Measurements from ENCODE around the gene GRIK1. TPM values are rescaled to one million over a fixed set of nuclear protein-coding genes. Genes with fewer than 3 reads are reported as not detected.

The GRIK1 gene
- polyA plus RNA-seq, 1 donor (not counting 4 experiments of a cell fraction or from before 2014, with no cell fraction given) = not detected

- Histone ChIP-seq H3K36me3 (ENCODE audit: control insufficient read depth in 2 of 2, extremely low read depth in 1 of 2, insufficient read depth in 2 of 2, low read length in 2 of 2) (no peaks in the 10 kb centered on the region), H3K79me2 (ENCODE audit: control insufficient read depth, insufficient read depth, low read length) (no peaks in the 10 kb centered on the region), H3K4me1 (ENCODE audit: control insufficient read depth, extremely low read depth, insufficient read depth, low read length) (no peaks in the 10 kb centered on the region), H3K27ac (ENCODE audit: control insufficient read depth, insufficient read depth, low read length) (no peak overlapping the region), H3K9me3 (ENCODE audit: control insufficient read depth, low read depth, low read length) (no peaks in the 10 kb centered on the region), H2AFZ (ENCODE audit: control insufficient read depth, low read length) (no peak overlapping the region), H3K9ac (ENCODE audit: control insufficient read depth, extremely low read depth, insufficient read depth, low read length) (no peak overlapping the region), H4K20me1 (ENCODE audit: control insufficient read depth, extremely low read depth, insufficient read depth, low read length) (no peaks in the 10 kb centered on the region), H3K9me1 (ENCODE audit: control insufficient read depth, extremely low read depth, insufficient read depth, low read length) (no peaks in the 10 kb centered on the region), H3K27me3 (ENCODE audit: control insufficient read depth, extremely low read depth, insufficient read depth, low read length) (no peaks in the 10 kb centered on the region), H3K4me3 (ENCODE audit: control insufficient read depth in 2 of 3, extremely low read depth in 1 of 3, insufficient read depth in 2 of 3, low read depth in 1 of 3, low read length in 3 of 3) (no peak overlapping the region), H3K4me2 (ENCODE audit: control insufficient read depth, extremely low read depth, insufficient read depth, low read depth, low read length) (no peak overlapping the region)
- DNase-seq (ENCODE audit: low read depth, low spot score) (no peak), FAIRE-seq (no peak)
- dilution Hi-C loops (cut with MboI; ENCODE audit: extremely low pct_ligation_motif_present, low sequenced_read_pairs) = no loop called here
- TF ChIP-seq EZH2 (IDR thresholded peaks at IDR 0.05; ENCODE audit: low read length) (no peak), CTCF (optimal IDR thresholded peaks at IDR 0.05 in 1 of 3, IDR thresholded peaks at IDR 0.05 in 1 of 3, conservative IDR thresholded peaks at IDR 0.05 in 1 of 3; ENCODE audit: extremely low read depth in 1 of 3, insufficient read depth in 2 of 3, low read length in 3 of 3) (no peak)
Observed at GRCh38 chr21:29888437-29888836, 51.4 kb downstream of the GRIK1 start.

- H3K79me2 ChIP-seq (ENCODE audit: control insufficient read depth, insufficient read depth, low read length) = no peaks in the 10 kb centered on the region
- H4K20me1 ChIP-seq (ENCODE audit: control insufficient read depth, extremely low read depth, insufficient read depth, low read length) = no peaks in the 10 kb centered on the region
- H3K27ac ChIP-seq (ENCODE audit: control insufficient read depth, insufficient read depth, low read length) = no peak overlapping the region
- TF ChIP-seq EZH2 (IDR thresholded peaks at IDR 0.05; ENCODE audit: low read length) (no peak), CTCF (optimal IDR thresholded peaks at IDR 0.05 in 1 of 3, IDR thresholded peaks at IDR 0.05 in 1 of 3, conservative IDR thresholded peaks at IDR 0.05 in 1 of 3; ENCODE audit: extremely low read depth in 1 of 3, insufficient read depth in 2 of 3, low read length in 3 of 3) (no peak)
- H3K9ac ChIP-seq (ENCODE audit: control insufficient read depth, extremely low read depth, insufficient read depth, low read length) = no peak overlapping the region
- H2AFZ ChIP-seq (ENCODE audit: control insufficient read depth, low read length) = no peak overlapping the region
- DNase-seq (ENCODE audit: low read depth, low spot score) = no peak
- no peaks in the 10 kb centered on the region for H3K9me3 ChIP-seq (ENCODE audit: control insufficient read depth, low read depth, low read length)
- H3K36me3 ChIP-seq (ENCODE audit: control insufficient read depth in 2 of 2, extremely low read depth in 1 of 2, insufficient read depth in 2 of 2, low read length in 2 of 2) = no peaks in the 10 kb centered on the region
- dilution Hi-C loops (cut with MboI; ENCODE audit: extremely low pct_ligation_motif_present, low sequenced_read_pairs) = no loop called here
- H3K4me2 ChIP-seq (ENCODE audit: control insufficient read depth, extremely low read depth, insufficient read depth, low read depth, low read length) = no peak overlapping the region
- no peaks in the 10 kb centered on the region for H3K27me3 ChIP-seq (ENCODE audit: control insufficient read depth, extremely low read depth, insufficient read depth, low read length)
- no peaks in the 10 kb centered on the region for H3K9me1 ChIP-seq (ENCODE audit: control insufficient read depth, extremely low read depth, insufficient read depth, low read length)
- FAIRE-seq = no peak
- H3K4me3 ChIP-seq (ENCODE audit: control insufficient read depth in 2 of 3, extremely low read depth in 1 of 3, insufficient read depth in 2 of 3, low read depth in 1 of 3, low read length in 3 of 3) = no peak overlapping the region
- no peaks in the 10 kb centered on the region for H3K4me1 ChIP-seq (ENCODE audit: control insufficient read depth, extremely low read depth, insufficient read depth, low read length)
Observed at GRCh38 chr21:29887313-29888009, 52.3 kb downstream of the GRIK1 start.

All from keratinocyte (primary cell).